PC-9 (cell line): ENCODE measurements around the gene ENG.

Experiments used
- EZH2 ChIP-seq: fragments of 200-600 bp; sonication (generic); IDR thresholded peaks from 2 replicates; pipeline ENCODE4 v1.8.0; 2017; ENCODE audit warnings: antibody characterized with exemption, low read depth
- TF ChIP-seq, protein P1 (sequence below): fragments of 200-600 bp; sonication (generic); conservative IDR thresholded peaks from 2 replicates; pipeline ENCODE4 v1.6.1; 2017; ENCODE audit warnings: mixed run types, antibody characterized with exemption, mild to moderate bottlenecking, moderate library complexity

DNA sequence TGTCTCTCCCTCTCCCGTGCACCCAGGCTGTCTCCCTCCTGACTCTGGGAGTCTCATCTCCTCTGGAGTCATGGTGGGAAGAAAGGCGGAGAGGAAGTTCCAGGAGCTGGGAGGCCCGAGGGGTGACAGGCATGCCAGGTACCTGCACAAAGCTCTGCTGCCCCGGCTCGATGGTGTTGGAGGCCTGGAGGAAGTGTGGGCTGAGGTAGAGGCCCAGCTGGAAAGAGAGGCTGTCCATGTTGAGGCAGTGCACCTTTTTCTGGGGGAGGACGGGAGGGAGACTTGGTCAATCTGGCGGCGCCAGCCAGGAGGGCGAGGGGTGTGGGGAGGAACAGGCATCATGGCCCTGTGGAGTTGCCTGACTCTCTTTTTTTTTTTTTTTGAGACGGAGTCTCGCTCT is 35.9 kb downstream of the ENG start:
- TF ChIP-seq, protein P1, sequence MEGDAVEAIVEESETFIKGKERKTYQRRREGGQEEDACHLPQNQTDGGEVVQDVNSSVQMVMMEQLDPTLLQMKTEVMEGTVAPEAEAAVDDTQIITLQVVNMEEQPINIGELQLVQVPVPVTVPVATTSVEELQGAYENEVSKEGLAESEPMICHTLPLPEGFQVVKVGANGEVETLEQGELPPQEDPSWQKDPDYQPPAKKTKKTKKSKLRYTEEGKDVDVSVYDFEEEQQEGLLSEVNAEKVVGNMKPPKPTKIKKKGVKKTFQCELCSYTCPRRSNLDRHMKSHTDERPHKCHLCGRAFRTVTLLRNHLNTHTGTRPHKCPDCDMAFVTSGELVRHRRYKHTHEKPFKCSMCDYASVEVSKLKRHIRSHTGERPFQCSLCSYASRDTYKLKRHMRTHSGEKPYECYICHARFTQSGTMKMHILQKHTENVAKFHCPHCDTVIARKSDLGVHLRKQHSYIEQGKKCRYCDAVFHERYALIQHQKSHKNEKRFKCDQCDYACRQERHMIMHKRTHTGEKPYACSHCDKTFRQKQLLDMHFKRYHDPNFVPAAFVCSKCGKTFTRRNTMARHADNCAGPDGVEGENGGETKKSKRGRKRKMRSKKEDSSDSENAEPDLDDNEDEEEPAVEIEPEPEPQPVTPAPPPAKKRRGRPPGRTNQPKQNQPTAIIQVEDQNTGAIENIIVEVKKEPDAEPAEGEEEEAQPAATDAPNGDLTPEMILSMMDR: no peak
- TF ChIP-seq EZH2: no peak
